Parathyroid adenoma (tissue), 2 donors: ENCODE results near the gene XCL2.

Experiments
- H2AFZ ChIP-seq: fragments of 300-600 bp; sonication (generic); one replicate; pipeline ENCODE4 v1.7.0; 2017; ENCODE audit warnings: antibody characterized with exemption, mild to moderate bottlenecking
- H3K27ac ChIP-seq: fragments of 300-600 bp; sonication (generic); one replicate; pipeline ENCODE4 v1.7.0; 2017
- H3K27me3 ChIP-seq: fragments of 300-600 bp; sonication (generic); one replicate; pipeline ENCODE4 v1.7.0; 2017; ENCODE audit warnings: low read length; ENCODE audit not compliant: control insufficient read depth, insufficient read depth
- H3K36me3 ChIP-seq: fragments of 300-600 bp; sonication (generic); one replicate; pipeline ENCODE4 v1.7.0; 2017; ENCODE audit warnings: low read length; ENCODE audit not compliant: control insufficient read depth, insufficient read depth
- H3K4me1 ChIP-seq: fragments of 300-600 bp; sonication (generic); one replicate; pipeline ENCODE4 v1.7.0; 2017; ENCODE audit warnings: control low read depth
- H3K4me2 ChIP-seq: fragments of 300-600 bp; sonication (generic); one replicate; pipeline ENCODE4 v1.7.0; 2017; ENCODE audit warnings: low read length
- H3K4me3 ChIP-seq: fragments of 300-600 bp; sonication (generic); one replicate; pipeline ENCODE4 v1.7.0; 2017; ENCODE audit warnings: low read depth, low read length
- H3K79me2 ChIP-seq: fragments of 300-600 bp; sonication (generic); one replicate; pipeline ENCODE4 v1.7.0; 2017; ENCODE audit warnings: control low read depth
- H3K9ac ChIP-seq: fragments of 300-600 bp; sonication (generic); one replicate; pipeline ENCODE4 v1.7.0; 2017; ENCODE audit warnings: mild to moderate bottlenecking
- H3K9me3 ChIP-seq: fragments of 300-600 bp; sonication (generic); one replicate; pipeline ENCODE4 v1.7.0; 2017; ENCODE audit warnings: low read length; ENCODE audit not compliant: control insufficient read depth
- CTCF ChIP-seq: fragments of 300-600 bp; sonication (generic); IDR thresholded peaks from one replicate; pipeline ENCODE4 v1.7.0; 2017; ENCODE audit warnings: antibody characterized with exemption, mild to moderate bottlenecking
- donor health status: primary hyperparathyroidism.

XCL2 gene

GRCh38 chr1:168497376-168497950 lies 46.3 kb downstream of the XCL2 start:
- TF ChIP-seq CTCF: no peak
- Histone ChIP-seq H3K79me2 (no peaks in the 10 kb centered on the region), H3K9me3 (no peaks in the 10 kb centered on the region), H3K4me1 (peaks cover 6% of the 10 kb centered on the region), H3K27ac (no peak overlapping the region), H2AFZ (no peak overlapping the region), H3K4me3 (no peak overlapping the region), H3K4me2 (no peak overlapping the region), H3K36me3 (no peaks in the 10 kb centered on the region), H3K9ac (no peak overlapping the region), H3K27me3 (no peaks in the 10 kb centered on the region)

GRCh38 chr1:168491527-168492164 lies 52.2 kb downstream of the XCL2 start:
- Histone ChIP-seq H3K4me1 (no peaks in the 10 kb centered on the region), H3K27ac (no peak overlapping the region)

More at GRCh38 chr1:168491527-168492164, 52.2 kb downstream of the XCL2 start:
- no peak for TF ChIP-seq CTCF
- Histone ChIP-seq H3K9ac (no peak overlapping the region), H3K4me2 (no peak overlapping the region), H3K79me2 (no peaks in the 10 kb centered on the region), H3K36me3 (no peaks in the 10 kb centered on the region), H3K27me3 (no peaks in the 10 kb centered on the region), H3K4me3 (no peak overlapping the region), H3K9me3 (no peaks in the 10 kb centered on the region), H2AFZ (no peak overlapping the region)
